Activated naive CD4-positive, alpha-beta T cell treated with anti-CD3 and anti-CD28 coated beads for 36 hours (primary cell): ENCODE measurements around the gene COQ5. TPM values are rescaled to one million over a fixed set of nuclear protein-coding genes. Genes with fewer than 3 reads are reported as not detected.
A peak's percentile ranks its signal among the peaks of the same experiment; 100 is the strongest.

ENCODE experiments used
- CTCF ChIA-PET: fragments of 350-600 bp; sonication (Branson Sonifier 250); formaldehyde crosslinking; loops from one replicate; lab custom pipeline; 2021; ENCODE audit warnings: antibody characterized with exemption; lab: Charles Lee
- DNase-seq: peaks from one replicate; pipeline ENCODE4 v3.0.0-alpha.2; 2020
- H3K27ac Mint-ChIP-seq: one replicate; pipeline ENCODE4 v1.8.0; 2021; ENCODE audit warnings: mild to moderate bottlenecking, mixed read lengths
- H3K27me3 Mint-ChIP-seq: one replicate; pipeline ENCODE4 v1.8.0; 2021; ENCODE audit warnings: low read depth, mixed read lengths
- H3K36me3 Mint-ChIP-seq: one replicate; pipeline ENCODE4 v1.8.0; 2021; ENCODE audit warnings: low read depth, mixed read lengths
- H3K4me1 Mint-ChIP-seq: one replicate; pipeline ENCODE4 v1.8.0; 2021; ENCODE audit warnings: low read depth, mixed read lengths
- H3K4me3 Mint-ChIP-seq: one replicate; pipeline ENCODE4 v1.8.0; 2021; ENCODE audit warnings: mild to moderate bottlenecking, moderate library complexity, mixed read lengths
- H3K9me3 Mint-ChIP-seq: one replicate; pipeline ENCODE4 v1.8.0; 2021; ENCODE audit warnings: mixed read lengths
- intact Hi-C: fragments of 100-400 bp; cut with micrococcal nuclease; formaldehyde crosslinking; loops from one replicate; pipeline ENCODE4 v1.15.1; 2023
- total RNA-seq, 2 experiments: library from RNA; stranded (reverse); gene quantifications; one replicate each; pipeline ENCODE4 v1.2.3, GENCODE V29; 2021

COQ5 gene
- total RNA-seq, 2 experiments from 2014 or later = 29.5 TPM

- intact Hi-C loops = no loop called here
- H3K4me3 Mint-ChIP-seq = no peak overlapping the region
- no peaks in the 10 kb centered on the region for H3K27me3 Mint-ChIP-seq
- CTCF ChIA-PET = interaction anchor here (1.1 to 2.3 kb wide), 2 partner anchors 22 to 119 kb away, joined by 5 to 9 read pairs; no protein-coding TSS in a partner anchor
- peaks cover 8% of the 10 kb centered on the region for H3K4me1 Mint-ChIP-seq
- no peak overlapping the region for H3K27ac Mint-ChIP-seq
- H3K36me3 Mint-ChIP-seq = no peaks in the 10 kb centered on the region
- no peak for DNase-seq
- no peaks in the 10 kb centered on the region for H3K9me3 Mint-ChIP-seq
These were observed 53.3 kb downstream of the COQ5 start for GRCh38 chr12:120475643-120476042.

GRCh38 chr12:120474616-120474960 is 54.4 kb downstream of the COQ5 start:
- CTCF ChIA-PET = interaction anchor here (1.1 to 2.3 kb wide), 2 partner anchors 21 to 118 kb away, joined by 5 to 9 read pairs; no protein-coding TSS in a partner anchor
- Mint-ChIP-seq H3K27me3 (no peaks in the 10 kb centered on the region), H3K4me3 (no peak overlapping the region), H3K27ac (no peak overlapping the region), H3K9me3 (no peaks in the 10 kb centered on the region), H3K4me1 (peaks cover 13% of the 10 kb centered on the region), H3K36me3 (no peaks in the 10 kb centered on the region)
- intact Hi-C loops = no loop called here
- DNase-seq = no peak

- H3K27ac Mint-ChIP-seq = no peak overlapping the region
These were observed 54.9 kb downstream of the COQ5 start for GRCh38 chr12:120473807-120474615.

GRCh38 chr12:120472521-120472920 is 56.4 kb downstream of the COQ5 start:
- Mint-ChIP-seq H3K4me3 (no peak overlapping the region), H3K27ac (no peak overlapping the region)
- intact Hi-C loops = no loop called here

More at GRCh38 chr12:120473807-120474615, 54.9 kb downstream of the COQ5 start:
- CTCF ChIA-PET = interaction anchor here (2.3 kb wide), 1 partner anchor 20 kb away, joined by 9 read pairs; no protein-coding TSS in a partner anchor
- H3K27me3 Mint-ChIP-seq = no peaks in the 10 kb centered on the region
- intact Hi-C loops = no loop called here
- no peaks in the 10 kb centered on the region for H3K36me3 Mint-ChIP-seq
- DNase-seq = no peak
- H3K9me3 Mint-ChIP-seq = no peaks in the 10 kb centered on the region
- H3K4me1 Mint-ChIP-seq = peaks cover 13% of the 10 kb centered on the region
- no peak overlapping the region for H3K4me3 Mint-ChIP-seq

GRCh38 chr12:120470150-120470784 is 58.7 kb downstream of the COQ5 start:
- Mint-ChIP-seq H3K4me1 (peaks cover 37% of the 10 kb centered on the region), H3K9me3 (no peaks in the 10 kb centered on the region), H3K27me3 (no peaks in the 10 kb centered on the region), H3K27ac (peak overlapping the region; percentile 73), H3K36me3 (peaks cover 8% of the 10 kb centered on the region), H3K4me3 (peak overlapping the region; percentile 90)
- CTCF ChIA-PET = interaction anchor here (0.6 to 8.2 kb wide), 14 partner anchors 10 to 186 kb away, joined by 3 to 121 read pairs (median 4); partner anchors contain the start of gene DYNLL1
- intact Hi-C loops = no loop called here
- DNase-seq = no peak

More at GRCh38 chr12:120472521-120472920, 56.4 kb downstream of the COQ5 start:
- peaks cover 21% of the 10 kb centered on the region for H3K4me1 Mint-ChIP-seq
- H3K9me3 Mint-ChIP-seq = no peaks in the 10 kb centered on the region
- no peaks in the 10 kb centered on the region for H3K36me3 Mint-ChIP-seq
- H3K27me3 Mint-ChIP-seq = no peaks in the 10 kb centered on the region
- CTCF ChIA-PET = interaction anchor here (0.9 to 1.7 kb wide), 2 partner anchors 32 to 39 kb away, joined by 3 to 6 read pairs; no protein-coding TSS in a partner anchor
- no peak for DNase-seq

- peak; percentile 96 for DNase-seq
- peaks cover 10% of the 10 kb centered on the region for H3K36me3 Mint-ChIP-seq
- H3K4me3 Mint-ChIP-seq = peak within 1 kb of the TSS; percentile 90
- H3K27me3 Mint-ChIP-seq = no peaks in the 10 kb centered on the region
- CTCF ChIA-PET = interaction anchor here (0.6 to 8.2 kb wide), 16 partner anchors 10 to 186 kb away, joined by 3 to 121 read pairs (median 4); partner anchors contain the start of gene DYNLL1
- H3K4me1 Mint-ChIP-seq = peaks cover 37% of the 10 kb centered on the region
- H3K27ac Mint-ChIP-seq = peak within 1 kb of the TSS; percentile 87
- H3K9me3 Mint-ChIP-seq = no peaks in the 10 kb centered on the region
- intact Hi-C loops = loop anchor here (1.0 to 2.0 kb wide), 6 partner anchors 23 to 144 kb away; partner anchors contain the start of genes COX6A1, DYNLL1, GATC and POP5
These were observed 59.4 kb downstream of the COQ5 start, which contains the start of gene SRSF9 for GRCh38 chr12:120469450-120470149. Gene SRSF9 (minus strand): TSS chr12:120469748. CDS start chr12:120469609, 139 bp downstream.

GRCh38 chr12:120468821-120469449 is 60.0 kb downstream of the COQ5 start:
- H3K4me3 Mint-ChIP-seq = peak overlapping the region; percentile 90
- peaks cover 15% of the 10 kb centered on the region for H3K36me3 Mint-ChIP-seq

GRCh38 chr12:120468325-120468820 is 60.6 kb downstream of the COQ5 start:
- peak; percentile 53 for DNase-seq
- Mint-ChIP-seq H3K9me3 (no peaks in the 10 kb centered on the region), H3K27me3 (no peaks in the 10 kb centered on the region), H3K4me3 (peak overlapping the region; percentile 90), H3K4me1 (peaks cover 37% of the 10 kb centered on the region), H3K36me3 (peaks cover 21% of the 10 kb centered on the region), H3K27ac (peak overlapping the region; percentile 87)
- intact Hi-C loops = loop anchor here (2.0 kb wide), 1 partner anchor 22 kb away; the partner anchor contains the start of genes GATC and TRIAP1
- CTCF ChIA-PET = interaction anchor here (1.1 to 8.2 kb wide), 7 partner anchors 14 to 111 kb away, joined by 3 to 121 read pairs (median 5); partner anchors contain the start of gene DYNLL1

More at GRCh38 chr12:120468821-120469449, 60.0 kb downstream of the COQ5 start:
- peaks cover 37% of the 10 kb centered on the region for H3K4me1 Mint-ChIP-seq
- intact Hi-C loops = loop anchor here (1.0 to 2.0 kb wide), 6 partner anchors 22 to 144 kb away; partner anchors contain the start of genes COX6A1, DYNLL1, GATC and POP5
- H3K27me3 Mint-ChIP-seq = no peaks in the 10 kb centered on the region
- CTCF ChIA-PET = interaction anchor here (0.7 to 8.2 kb wide), 7 partner anchors 14 to 112 kb away, joined by 3 to 121 read pairs (median 5); partner anchors contain the start of gene DYNLL1
- H3K9me3 Mint-ChIP-seq = no peaks in the 10 kb centered on the region
- peak; percentile 24 for DNase-seq
- peak overlapping the region; percentile 87 for H3K27ac Mint-ChIP-seq

GRCh38 chr12:120467439-120467838 is 61.5 kb downstream of the COQ5 start:
- CTCF ChIA-PET = interaction anchor here (0.7 to 8.2 kb wide), 8 partner anchors 13 to 349 kb away, joined by 3 to 121 read pairs (median 6); partner anchors contain the start of gene COX6A1
- H3K36me3 Mint-ChIP-seq = peaks cover 22% of the 10 kb centered on the region
- H3K27ac Mint-ChIP-seq = no peak overlapping the region
- H3K27me3 Mint-ChIP-seq = no peaks in the 10 kb centered on the region
- no peak overlapping the region for H3K4me3 Mint-ChIP-seq
- no peak for DNase-seq
- intact Hi-C loops = no loop called here
- peaks cover 37% of the 10 kb centered on the region for H3K4me1 Mint-ChIP-seq
- no peaks in the 10 kb centered on the region for H3K9me3 Mint-ChIP-seq

- CTCF ChIA-PET = interaction anchor here (0.7 to 8.2 kb wide), 13 partner anchors 12 to 348 kb away, joined by 3 to 121 read pairs (median 4); partner anchors contain the start of gene COX6A1
- Mint-ChIP-seq H3K36me3 (peaks cover 24% of the 10 kb centered on the region), H3K4me3 (no peak overlapping the region), H3K27ac (no peak overlapping the region), H3K9me3 (no peaks in the 10 kb centered on the region), H3K4me1 (peaks cover 37% of the 10 kb centered on the region), H3K27me3 (no peaks in the 10 kb centered on the region)
- intact Hi-C loops = loop anchor here (1.0 kb wide), 1 partner anchor 27 kb away; no protein-coding TSS in a partner anchor
- DNase-seq = peak; percentile 67
These were observed 62.2 kb downstream of the COQ5 start for GRCh38 chr12:120466560-120467315.
